Measurements from ENCODE around the gene MAVS.

The MAVS gene

GRCh38 chr20:3846740-3847428, at the start of gene MAVS:
TSS of gene MAVS (plus strand) at chr20:3846834. CDS start at chr20:3854625, 7,791 bp downstream.
- peak; percentile 68 for DNase-seq (ENCODE audit: low read depth)

GRCh38 chr20:3797226-3797545, 49.4 kb upstream of the MAVS start:
- DNase-seq (ENCODE audit: low read depth), result no peak

GRCh38 chr20:3797592-3798372, 48.9 kb upstream of the MAVS start:
- DNase-seq (ENCODE audit: low read depth), result no peak

GRCh38 chr20:3798373-3798768, 48.3 kb upstream of the MAVS start:
- DNase-seq (ENCODE audit: low read depth), result no peak

GRCh38 chr20:3798908-3799248, 47.8 kb upstream of the MAVS start:
- no peak for DNase-seq (ENCODE audit: low read depth)

- no peak for DNase-seq (ENCODE audit: low read depth)
These were observed 46.3 kb upstream of the MAVS start for GRCh38 chr20:3800256-3800877.

- DNase-seq (ENCODE audit: low read depth), result no peak
These were observed 45.8 kb upstream of the MAVS start for GRCh38 chr20:3800878-3801260.

- DNase-seq (ENCODE audit: low read depth), result no peak
These were observed 45.3 kb upstream of the MAVS start for GRCh38 chr20:3801299-3801698.

- no peak for DNase-seq (ENCODE audit: low read depth)
These were observed 44.8 kb upstream of the MAVS start for GRCh38 chr20:3801846-3802245.

GRCh38 chr20:3802524-3803239, 44.0 kb upstream of the MAVS start:
- no peak for DNase-seq (ENCODE audit: low read depth)

GRCh38 chr20:3803289-3803688, 43.3 kb upstream of the MAVS start:
- no peak for DNase-seq (ENCODE audit: low read depth)

GRCh38 chr20:3803854-3804253, 42.8 kb upstream of the MAVS start:
- no peak for DNase-seq (ENCODE audit: low read depth)

GRCh38 chr20:3804254-3804751, 42.3 kb upstream of the MAVS start:
- DNase-seq (ENCODE audit: low read depth), result no peak

- no peak for DNase-seq (ENCODE audit: low read depth)
These were observed 41.9 kb upstream of the MAVS start for GRCh38 chr20:3804781-3805180.

GRCh38 chr20:3808544-3808943, 38.1 kb upstream of the MAVS start:
- DNase-seq (ENCODE audit: low read depth), result no peak

GRCh38 chr20:3811467-3812258, 35.0 kb upstream of the MAVS start:
- DNase-seq (ENCODE audit: low read depth), result peak; percentile 76

GRCh38 chr20:3812259-3812681, 34.4 kb upstream of the MAVS start:
- no peak for DNase-seq (ENCODE audit: low read depth)

GRCh38 chr20:3812975-3813847, 33.4 kb upstream of the MAVS start:
- no peak for DNase-seq (ENCODE audit: low read depth)

- DNase-seq (ENCODE audit: low read depth), result no peak
These were observed 32.6 kb upstream of the MAVS start for GRCh38 chr20:3813848-3814581.

GRCh38 chr20:3814928-3815495, 31.6 kb upstream of the MAVS start:
- no peak for DNase-seq (ENCODE audit: low read depth)

All from stimulated activated CD8-positive, alpha-beta memory T cell treated with anti-CD3 and anti-CD28 coated beads, Interleukin-15, amount 100 ng/mL, for 24 hours (primary cell).